Mesenchymal stem cell (in vitro differentiated cells and primary cell): ENCODE measurements around the gene GLCE. TPM values are rescaled to one million over a fixed set of nuclear protein-coding genes. Genes with fewer than 3 reads are reported as not detected.
A peak's percentile ranks its signal among the peaks of the same experiment; 100 is the strongest.

Experiments
- DNase-seq: peaks from one replicate; pipeline ENCODE4 v3.0.0-alpha.2; 2013
- H2AFZ ChIP-seq: one replicate; pipeline ENCODE4 v1.6.1; 2013; ENCODE audit warnings: low read depth, mild to moderate bottlenecking, control low read depth, inconsistent platforms, low read length, moderate library complexity
- H2AK5ac ChIP-seq: 2 replicates; pipeline ENCODE4 v1.6.1; 2013; ENCODE audit warnings: low read length, moderate library complexity, mild to moderate bottlenecking, inconsistent platforms; ENCODE audit not compliant: severe bottlenecking
- H2BK120ac ChIP-seq: one replicate; pipeline ENCODE4 v1.6.1; 2013; ENCODE audit warnings: low read depth, mild to moderate bottlenecking, inconsistent platforms, low read length, moderate library complexity
- H2BK12ac ChIP-seq, 2 experiments: one replicate each; pipeline ENCODE4 v1.6.1; 2013; ENCODE audit warnings: inconsistent platforms in 2 of 2, low read length in 2 of 2, mild to moderate bottlenecking in 2 of 2, moderate library complexity in 2 of 2, control low read depth in 1 of 2
- H2BK15ac ChIP-seq: one replicate; pipeline ENCODE4 v1.6.1; 2013; ENCODE audit warnings: mild to moderate bottlenecking, low read depth, inconsistent platforms; ENCODE audit not compliant: poor library complexity, severe bottlenecking
- H2BK5ac ChIP-seq: 2 replicates; pipeline ENCODE4 v1.6.1; 2013; ENCODE audit warnings: low read depth, mild to moderate bottlenecking, low read length, control low read depth, inconsistent platforms; ENCODE audit not compliant: poor library complexity, severe bottlenecking
- H3K14ac ChIP-seq, 2 experiments: one replicate each; pipeline ENCODE4 v1.6.1; 2013; ENCODE audit warnings: inconsistent platforms in 2 of 2, low read length in 2 of 2, control low read depth in 1 of 2, mild to moderate bottlenecking in 1 of 2, moderate library complexity in 1 of 2
- H3K18ac ChIP-seq, 2 experiments: one replicate each; pipeline ENCODE4 v1.6.1; 2013; ENCODE audit warnings: inconsistent platforms in 2 of 2, low read length in 2 of 2, control low read depth in 1 of 2, low read depth in 1 of 2, mild to moderate bottlenecking in 1 of 2
- H3K23ac ChIP-seq, 2 experiments: one replicate each; pipeline ENCODE4 v1.6.1; 2013; ENCODE audit warnings: inconsistent platforms in 2 of 2, low read length in 2 of 2, mild to moderate bottlenecking in 2 of 2, moderate library complexity in 2 of 2, control low read depth in 1 of 2
- H3K27ac ChIP-seq: 2 replicates; pipeline ENCODE4 v1.5.1; 2013; ENCODE audit warnings: mild to moderate bottlenecking, moderate library complexity, low read length, control low read depth, inconsistent platforms; ENCODE audit not compliant: poor library complexity, severe bottlenecking
- H3K27me3 ChIP-seq, 2 experiments: 2 replicates each; pipeline versions ENCODE4 v1.6.1 to v1.7.0; 2013; ENCODE audit warnings: low read length in 2 of 2, mild to moderate bottlenecking in 2 of 2, moderate library complexity in 2 of 2, control low read depth in 1 of 2, inconsistent platforms in 1 of 2; ENCODE audit not compliant: control insufficient read depth in 1 of 2, insufficient read depth in 1 of 2
- H3K36me3 ChIP-seq, 2 experiments: 2 replicates each; pipeline versions ENCODE4 v1.6.1 to v1.7.0; 2013; ENCODE audit warnings: low read length in 2 of 2, control low read depth in 1 of 2, inconsistent platforms in 1 of 2, low read depth in 1 of 2, mild to moderate bottlenecking in 1 of 2; ENCODE audit not compliant: insufficient read depth in 2 of 2, control insufficient read depth in 1 of 2
- H3K4ac ChIP-seq, 2 experiments: one replicate each; pipeline ENCODE4 v1.6.1; 2013; ENCODE audit warnings: inconsistent platforms in 2 of 2, low read length in 2 of 2, mild to moderate bottlenecking in 2 of 2, moderate library complexity in 2 of 2, control low read depth in 1 of 2, low read depth in 1 of 2
- H3K4me1 ChIP-seq: 2 replicates; pipeline ENCODE4 v1.6.1; 2013; ENCODE audit warnings: low read depth, low read length, control low read depth; ENCODE audit not compliant: control insufficient read depth, insufficient read depth
- H3K4me2 ChIP-seq: 2 replicates; pipeline ENCODE4 v1.6.1; 2013; ENCODE audit warnings: low read length, mild to moderate bottlenecking, inconsistent platforms; ENCODE audit not compliant: poor library complexity, severe bottlenecking
- H3K4me3 ChIP-seq, 2 experiments: 2 replicates each; pipeline versions ENCODE4 v1.5.1 to v1.7.0; 2013; ENCODE audit warnings: low read length in 2 of 2, mild to moderate bottlenecking in 2 of 2, control low read depth in 1 of 2, low read depth in 1 of 2; ENCODE audit not compliant: insufficient read depth in 1 of 2
- H3K79me1 ChIP-seq: replicated peaks from 2 replicates; pipeline ENCODE4 v1.6.1; 2013; ENCODE audit warnings: mild to moderate bottlenecking, control low read depth, low read length, inconsistent platforms; ENCODE audit not compliant: poor library complexity, severe bottlenecking
- H3K9ac ChIP-seq: 2 replicates; pipeline ENCODE4 v1.7.0; 2013; ENCODE audit warnings: mild to moderate bottlenecking, low read length, moderate library complexity
- H3K9me3 ChIP-seq: 2 replicates; pipeline ENCODE4 v1.7.0; 2013; ENCODE audit warnings: mild to moderate bottlenecking, low read length; ENCODE audit not compliant: control insufficient read depth
- H4K8ac ChIP-seq: one replicate; pipeline ENCODE4 v1.6.1; 2013; ENCODE audit warnings: inconsistent platforms, mild to moderate bottlenecking, low read length, moderate library complexity
- H4K91ac ChIP-seq: one replicate; pipeline ENCODE4 v1.6.1; 2013; ENCODE audit warnings: mild to moderate bottlenecking, low read length, inconsistent platforms
- WGBS: methylation state at CpG from one replicate; pipeline ENCODE4 v1.1.7; 2013; ENCODE audit warnings: mixed read lengths; 5-methylcytosine and 5-hydroxymethylcytosine counted together
- polyA plus RNA-seq, 2 experiments: library from polyadenylated mRNA; stranded (reverse); fragments of 200-250 nt; gene quantifications; one replicate each; pipeline ENCODE4 v1.2.3, GENCODE V29; 2013

The GLCE gene
- polyA plus RNA-seq (2013, experiment 1 of 2) = 15.5 TPM
- polyA plus RNA-seq (2013, experiment 2 of 2) = 15.7 TPM

DNA sequence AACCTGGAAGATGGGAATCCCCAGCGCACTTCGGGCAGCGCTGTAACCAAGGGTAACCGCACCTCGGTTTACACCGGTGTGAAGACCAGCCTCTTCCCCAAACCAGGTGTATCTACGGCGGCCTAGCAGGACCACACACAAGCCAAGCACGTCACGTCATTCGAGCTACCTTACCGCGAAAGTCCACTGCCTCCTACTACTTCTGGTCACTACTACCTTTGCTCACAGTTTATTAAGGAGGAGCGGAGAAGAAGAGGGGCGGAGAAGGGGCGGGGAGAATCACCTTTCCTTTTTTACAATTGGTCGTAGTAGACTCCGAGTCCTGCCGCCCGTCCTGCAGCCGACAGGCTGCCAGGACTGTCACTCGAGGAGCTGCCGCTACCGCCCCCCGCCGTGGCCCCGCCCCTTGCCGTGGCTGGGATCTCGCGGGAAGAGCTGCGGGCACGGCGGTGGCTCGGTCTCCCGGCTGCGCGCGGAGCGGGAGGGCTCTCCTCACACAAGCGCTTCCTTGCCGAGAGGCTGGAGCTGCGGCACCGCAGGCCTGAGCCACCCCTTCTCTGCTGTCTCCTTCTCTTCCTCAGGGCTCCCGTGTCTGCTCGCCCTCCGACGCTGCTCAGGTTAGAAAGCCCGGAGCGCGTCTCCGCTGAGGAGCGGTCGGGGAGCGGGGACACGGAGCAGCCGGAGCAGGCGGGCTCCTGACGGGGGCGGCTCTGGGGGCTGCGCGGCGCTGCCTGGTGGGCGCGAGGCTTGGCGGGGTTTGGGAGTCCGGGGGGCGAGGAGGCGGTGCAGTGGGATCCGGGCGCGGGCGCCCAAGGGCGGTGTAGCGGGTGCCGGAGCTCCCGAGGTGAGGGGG, at the start of gene GLCE:
Gene GLCE, plus strand, starts transcription at position 495 of the 853 bp plus-strand sequence. CDS start 95,172 bp downstream, outside the sequence.
- Histone ChIP-seq H4K91ac (peak within 1 kb of the TSS; percentile 53), H2BK5ac (peak within 1 kb of the TSS; percentile 75), H2AK5ac (no peak within 1 kb of the TSS), H3K9me3 (no peaks in the 10 kb centered on the region), H3K14ac (peak within 1 kb of the TSS in 1 of 2 experiments; percentile 94), H3K4me2 (peak within 1 kb of the TSS; percentile 83), H3K79me1 (peaks cover 6% of the 10 kb centered on the region), H3K9ac (peak within 1 kb of the TSS; percentile 90), H4K8ac (peak within 1 kb of the TSS; percentile 92), H2BK12ac (peak within 1 kb of the TSS; percentile 61 to 70), H2BK15ac (peak within 1 kb of the TSS; percentile 78), H3K36me3 (no peaks in the 10 kb centered on the region), H3K4me3 (peak within 1 kb of the TSS; percentile 89 to 92), H2AFZ (peak within 1 kb of the TSS; percentile 98), H3K4ac (peak within 1 kb of the TSS in 1 of 2 experiments; percentile 60), H3K27ac (peak within 1 kb of the TSS; percentile 81), H3K27me3 (no peaks in the 10 kb centered on the region), H2BK120ac (no peak within 1 kb of the TSS), H3K4me1 (peaks cover 6% of the 10 kb centered on the region), H3K18ac (peak within 1 kb of the TSS; percentile 88 to 96), H3K23ac (peak within 1 kb of the TSS in 1 of 2 experiments; percentile 75)
- 1% methylated on average over 54 of the region's 76 CpGs for WGBS
- peak; percentile 97 for DNase-seq

DNA sequence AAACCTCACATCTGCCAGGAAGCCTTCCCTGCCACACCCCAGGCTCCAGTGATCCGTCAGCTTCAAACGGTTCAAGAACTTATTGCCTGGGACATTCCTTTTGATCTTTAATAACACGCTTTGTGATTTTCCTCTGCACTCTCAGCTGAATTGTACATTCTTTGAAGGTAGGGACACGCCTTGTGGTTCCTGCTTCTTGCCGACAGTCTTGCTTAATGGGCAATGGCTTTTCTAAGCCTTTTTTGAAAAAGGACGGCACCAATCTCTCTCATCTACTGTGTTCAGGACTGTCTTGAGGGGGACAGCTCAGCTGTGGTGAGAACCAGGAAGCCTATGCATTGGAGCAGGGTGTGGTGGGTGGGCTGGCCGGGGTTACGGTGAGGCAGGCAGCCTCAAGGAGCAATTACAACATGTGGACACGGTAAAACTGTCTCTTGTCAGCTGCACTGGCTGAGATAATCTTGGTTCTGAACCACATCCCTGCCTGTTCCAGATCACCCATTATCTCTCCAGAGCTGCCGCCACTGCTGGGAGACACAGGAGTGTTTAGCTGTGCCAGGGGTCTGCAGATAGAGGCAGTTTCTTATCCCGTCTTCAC, 46.0 kb upstream of the GLCE start:
- no peak overlapping the region for H3K4me3 ChIP-seq
- no peak overlapping the region for H3K4me2 ChIP-seq
- no peak overlapping the region for H3K18ac ChIP-seq
- peaks cover 3% of the 10 kb centered on the region for H3K9me3 ChIP-seq
- no peaks in the 10 kb centered on the region for H3K36me3 ChIP-seq
- H2BK120ac ChIP-seq = no peak overlapping the region
- peaks cover 3% of the 10 kb centered on the region for H3K4me1 ChIP-seq
- H2BK5ac ChIP-seq = no peak overlapping the region
- H4K91ac ChIP-seq = no peak overlapping the region
- WGBS = 78% methylated on average over 11 of the region's 11 CpGs
- H2AFZ ChIP-seq = peak overlapping the region; percentile 10
- no peak overlapping the region for H3K27ac ChIP-seq
- H3K79me1 ChIP-seq = no peaks in the 10 kb centered on the region
- H2AK5ac ChIP-seq = no peak overlapping the region
- H2BK12ac ChIP-seq = no peak overlapping the region
- no peak overlapping the region for H3K23ac ChIP-seq
- no peak overlapping the region for H2BK15ac ChIP-seq
- no peak overlapping the region for H3K9ac ChIP-seq
- no peak overlapping the region for H3K4ac ChIP-seq
- no peak overlapping the region for H3K14ac ChIP-seq
- H4K8ac ChIP-seq = no peak overlapping the region
- peaks cover 59 to 78% of the 10 kb centered on the region in 2 experiments for H3K27me3 ChIP-seq
- no peak for DNase-seq

DNA sequence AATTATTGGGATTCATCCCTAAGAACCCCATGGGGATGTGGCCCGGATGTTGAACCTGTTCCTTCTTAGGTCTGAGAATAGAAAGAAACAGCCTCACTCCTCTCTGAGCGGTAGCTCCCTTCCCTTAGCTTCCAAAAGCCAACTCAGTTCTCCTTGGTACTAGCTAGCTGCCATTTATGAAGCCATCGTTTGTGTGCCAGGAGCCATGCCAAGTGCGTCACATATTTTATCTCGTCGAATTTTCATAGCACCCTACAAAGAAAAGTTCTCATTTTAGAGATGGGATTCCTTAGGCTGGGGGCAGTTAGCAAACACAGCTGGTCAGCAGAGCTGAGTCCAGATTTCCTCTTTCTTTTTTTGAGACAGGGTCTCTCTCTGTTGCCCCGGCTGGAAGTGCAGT, 45.4 kb upstream of the GLCE start:
- no peak for DNase-seq
- no peak overlapping the region for H2BK120ac ChIP-seq
- H3K4me1 ChIP-seq = peaks cover 3% of the 10 kb centered on the region
- 90% methylated on average over 7 of the region's 7 CpGs for WGBS
- H3K9ac ChIP-seq = no peak overlapping the region
- no peaks in the 10 kb centered on the region for H3K79me1 ChIP-seq
- no peak overlapping the region for H2BK15ac ChIP-seq
- no peak overlapping the region for H2AK5ac ChIP-seq
- H3K36me3 ChIP-seq = no peaks in the 10 kb centered on the region
- H3K27me3 ChIP-seq = peaks cover 53 to 78% of the 10 kb centered on the region in 2 experiments
- H2AFZ ChIP-seq = no peak overlapping the region
- no peak overlapping the region for H3K18ac ChIP-seq
- no peak overlapping the region for H3K14ac ChIP-seq
- H3K4me2 ChIP-seq = no peak overlapping the region
- no peak overlapping the region for H3K27ac ChIP-seq
- no peak overlapping the region for H4K8ac ChIP-seq
- H3K4me3 ChIP-seq = no peak overlapping the region
- H3K9me3 ChIP-seq = peaks cover 3% of the 10 kb centered on the region
- no peak overlapping the region for H2BK5ac ChIP-seq
- no peak overlapping the region for H2BK12ac ChIP-seq
- no peak overlapping the region for H3K23ac ChIP-seq
- H4K91ac ChIP-seq = no peak overlapping the region
- no peak overlapping the region for H3K4ac ChIP-seq

GRCh38 chr15:69116391-69116790, 44.0 kb upstream of the GLCE start:
- no peak overlapping the region for H3K4me2 ChIP-seq
- no peak overlapping the region for H3K9ac ChIP-seq
- H3K4me1 ChIP-seq = peaks cover 3% of the 10 kb centered on the region
- no peak overlapping the region for H3K23ac ChIP-seq
- no peak overlapping the region for H3K27ac ChIP-seq
- H4K91ac ChIP-seq = no peak overlapping the region
- peaks cover 51 to 85% of the 10 kb centered on the region in 2 experiments for H3K27me3 ChIP-seq
- WGBS = 50% methylated on average over 1 of the region's 4 CpGs
- no peak overlapping the region for H2AFZ ChIP-seq
- no peak overlapping the region for H2BK5ac ChIP-seq
- H2BK12ac ChIP-seq = no peak overlapping the region
- H3K4ac ChIP-seq = no peak overlapping the region
- no peaks in the 10 kb centered on the region for H3K79me1 ChIP-seq
- H2BK120ac ChIP-seq = no peak overlapping the region
- no peak overlapping the region for H2BK15ac ChIP-seq
- no peak overlapping the region for H3K14ac ChIP-seq
- H3K9me3 ChIP-seq = peaks cover 3% of the 10 kb centered on the region
- H3K36me3 ChIP-seq = no peaks in the 10 kb centered on the region
- H3K18ac ChIP-seq = no peak overlapping the region
- H2AK5ac ChIP-seq = no peak overlapping the region
- H3K4me3 ChIP-seq = no peak overlapping the region
- DNase-seq = no peak
- H4K8ac ChIP-seq = no peak overlapping the region
